HG02763 (cell line): ENCODE data around the gene OGFR.

ENCODE experiments used
- ATAC-seq: cut with Tn5 transposase; IDR thresholded peaks from one replicate; pipeline ENCODE4 v1.9.1; 2021; ENCODE audit warnings: mild to moderate bottlenecking, moderate library complexity; ENCODE audit not compliant: unreplicated experiment

OGFR gene, protein sequence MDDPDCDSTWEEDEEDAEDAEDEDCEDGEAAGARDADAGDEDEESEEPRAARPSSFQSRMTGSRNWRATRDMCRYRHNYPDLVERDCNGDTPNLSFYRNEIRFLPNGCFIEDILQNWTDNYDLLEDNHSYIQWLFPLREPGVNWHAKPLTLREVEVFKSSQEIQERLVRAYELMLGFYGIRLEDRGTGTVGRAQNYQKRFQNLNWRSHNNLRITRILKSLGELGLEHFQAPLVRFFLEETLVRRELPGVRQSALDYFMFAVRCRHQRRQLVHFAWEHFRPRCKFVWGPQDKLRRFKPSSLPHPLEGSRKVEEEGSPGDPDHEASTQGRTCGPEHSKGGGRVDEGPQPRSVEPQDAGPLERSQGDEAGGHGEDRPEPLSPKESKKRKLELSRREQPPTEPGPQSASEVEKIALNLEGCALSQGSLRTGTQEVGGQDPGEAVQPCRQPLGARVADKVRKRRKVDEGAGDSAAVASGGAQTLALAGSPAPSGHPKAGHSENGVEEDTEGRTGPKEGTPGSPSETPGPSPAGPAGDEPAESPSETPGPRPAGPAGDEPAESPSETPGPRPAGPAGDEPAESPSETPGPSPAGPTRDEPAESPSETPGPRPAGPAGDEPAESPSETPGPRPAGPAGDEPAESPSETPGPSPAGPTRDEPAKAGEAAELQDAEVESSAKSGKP

DNA sequence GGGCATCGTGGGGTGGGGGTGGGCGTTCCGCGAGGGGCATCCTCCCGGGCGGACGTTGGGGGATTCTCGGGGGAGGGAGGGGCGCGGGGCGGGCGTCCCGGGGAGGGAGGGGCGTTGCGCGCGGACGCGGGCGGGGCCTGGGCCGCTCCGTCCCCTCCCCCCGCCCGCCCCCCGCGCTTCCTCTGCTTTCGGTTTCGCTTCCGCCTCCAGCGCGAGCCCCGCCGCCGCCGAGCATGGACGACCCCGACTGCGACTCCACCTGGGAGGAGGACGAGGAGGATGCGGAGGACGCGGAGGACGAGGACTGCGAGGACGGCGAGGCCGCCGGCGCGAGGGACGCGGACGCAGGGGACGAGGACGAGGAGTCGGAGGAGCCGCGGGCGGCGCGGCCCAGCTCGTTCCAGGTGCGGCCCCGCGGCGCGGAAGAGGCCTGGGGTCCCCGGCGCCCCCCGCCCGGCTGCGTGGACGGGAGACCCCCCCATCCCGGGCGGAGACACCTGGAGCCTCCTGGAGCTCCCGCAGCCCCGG is at the start of gene OGFR:
Gene OGFR (plus strand): TSS at position 209 of the 528 bp plus-strand sequence. CDS start 25 bp downstream, at position 234.
- peak; percentile 37 for ATAC-seq

DNA sequence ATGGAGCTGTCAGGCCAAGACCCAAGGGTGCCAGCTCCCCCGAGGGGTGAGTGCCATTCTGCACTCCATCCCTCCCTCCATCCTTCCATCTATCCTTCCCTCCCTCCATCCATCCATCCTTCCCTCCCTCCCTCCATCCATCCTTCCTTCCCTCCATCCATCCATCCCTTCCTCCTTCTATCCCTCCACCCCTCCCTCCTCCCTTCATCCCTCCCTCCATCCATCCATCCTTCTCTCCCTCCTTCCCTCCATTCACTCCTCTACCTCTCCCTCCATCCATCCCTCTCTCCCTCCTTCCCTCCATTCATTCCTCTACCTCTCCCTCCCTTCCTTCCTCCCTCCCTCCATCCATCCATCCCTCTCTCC is 49.7 kb upstream of the OGFR start:
- no peak for ATAC-seq

DNA sequence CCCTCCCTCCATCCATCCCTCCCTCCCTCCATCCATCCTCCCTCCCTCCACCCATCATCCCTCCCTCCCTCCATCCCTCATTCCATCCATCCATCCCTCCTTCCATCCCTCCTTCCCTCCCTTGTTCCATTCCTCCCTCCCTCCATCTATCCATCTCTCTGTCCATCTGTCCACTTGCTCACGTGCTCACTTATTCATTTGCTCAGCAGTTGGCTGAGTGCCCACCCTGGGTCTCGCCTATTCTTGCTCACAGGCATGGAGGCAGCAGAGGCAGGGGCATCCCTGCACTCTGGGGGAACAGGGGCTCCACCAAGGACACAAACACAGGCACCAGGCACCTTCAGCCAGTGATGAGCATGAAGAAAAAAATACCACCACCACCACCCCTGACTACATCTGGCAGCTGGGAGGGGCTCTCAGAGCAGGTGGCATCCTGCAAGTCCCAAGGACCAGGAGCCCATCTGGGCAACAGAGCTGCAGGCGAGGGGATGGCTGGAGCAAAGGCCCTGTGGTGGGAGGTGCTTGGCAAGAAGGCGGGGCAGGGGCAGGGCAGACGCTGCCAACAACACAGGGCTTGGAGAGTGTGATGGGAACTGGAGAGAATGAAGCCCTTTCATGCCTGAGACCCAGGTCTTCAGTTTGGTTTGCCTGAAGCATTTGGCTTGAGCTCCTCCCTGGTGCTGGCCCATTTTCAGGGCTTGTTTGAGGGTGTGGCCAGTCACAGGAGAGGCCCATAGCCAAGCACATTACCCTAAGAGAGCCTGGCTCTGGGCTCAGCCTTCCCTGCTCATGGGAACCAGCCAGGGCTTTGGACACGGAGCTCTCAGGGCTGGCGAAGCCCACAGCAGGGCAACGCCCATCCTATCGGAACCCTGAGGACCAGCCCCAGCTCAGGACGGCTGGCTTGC is 48.6 kb upstream of the OGFR start:
- no peak for ATAC-seq

DNA sequence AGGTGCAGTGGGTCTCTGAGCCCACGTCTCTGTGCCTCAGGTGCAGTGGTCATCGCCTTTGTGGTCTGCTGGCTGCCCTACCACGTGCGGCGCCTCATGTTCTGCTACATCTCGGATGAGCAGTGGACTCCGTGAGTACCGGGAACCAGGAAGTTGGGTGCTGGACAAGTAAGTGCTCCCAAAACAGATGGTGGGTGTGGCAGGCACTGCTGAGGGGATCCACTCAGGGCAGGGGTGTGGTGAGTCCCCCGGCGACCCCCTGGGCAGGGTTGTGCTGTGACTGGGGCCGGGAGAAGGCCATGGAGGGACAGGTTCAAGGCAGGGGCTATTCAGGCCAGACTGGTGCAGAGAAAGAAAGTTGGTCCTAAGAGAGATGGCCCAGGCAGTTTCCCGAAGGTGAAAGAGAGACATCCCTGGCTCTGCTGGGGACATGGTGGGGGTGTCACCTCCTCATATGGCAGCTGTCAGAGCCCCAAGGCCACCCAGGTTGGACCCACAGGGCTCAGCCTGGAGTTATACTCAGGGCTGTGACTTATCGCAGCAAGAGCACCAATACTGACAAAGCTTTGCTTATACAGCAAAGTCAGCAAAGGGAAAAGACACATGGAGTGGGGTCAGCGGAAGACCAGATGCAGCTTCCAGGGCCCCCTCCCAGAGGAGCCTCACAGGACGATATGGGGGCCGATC is 46.3 kb upstream of the OGFR start:
- ATAC-seq, result no peak

DNA sequence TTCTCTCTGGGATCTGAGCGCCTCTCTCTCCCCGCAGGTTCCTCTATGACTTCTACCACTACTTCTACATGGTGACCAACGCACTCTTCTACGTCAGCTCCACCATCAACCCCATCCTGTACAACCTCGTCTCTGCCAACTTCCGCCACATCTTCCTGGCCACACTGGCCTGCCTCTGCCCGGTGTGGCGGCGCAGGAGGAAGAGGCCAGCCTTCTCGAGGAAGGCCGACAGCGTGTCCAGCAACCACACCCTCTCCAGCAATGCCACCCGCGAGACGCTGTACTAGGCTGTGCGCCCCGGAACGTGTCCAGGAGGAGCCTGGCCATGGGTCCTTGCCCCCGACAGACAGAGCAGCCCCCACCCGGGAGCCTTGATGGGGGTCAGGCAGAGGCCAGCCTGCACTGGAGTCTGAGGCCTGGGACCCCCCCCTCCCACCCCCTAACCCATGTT is 44.6 kb upstream of the OGFR start:
- ATAC-seq, result no peak

DNA sequence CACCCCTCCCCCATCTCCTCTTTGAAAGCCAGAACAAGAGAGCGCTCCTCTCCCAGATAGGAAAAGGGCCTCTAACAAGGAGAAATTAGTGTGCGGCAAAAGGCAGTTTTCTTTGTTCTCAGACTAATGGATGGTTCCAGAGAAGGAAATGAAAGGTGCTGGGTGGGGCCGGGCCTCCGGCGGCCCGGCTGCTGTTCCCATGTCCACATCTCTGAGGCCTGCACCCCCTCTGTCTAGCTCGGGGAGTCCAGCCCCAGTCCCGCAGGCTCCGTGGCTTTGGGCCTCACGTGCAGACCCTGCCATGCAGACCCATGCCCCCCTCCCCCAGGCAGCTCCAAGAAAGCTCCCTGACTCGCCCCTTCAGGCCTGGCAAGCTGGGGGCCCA is 44.2 kb upstream of the OGFR start:
- ATAC-seq, result no peak

DNA sequence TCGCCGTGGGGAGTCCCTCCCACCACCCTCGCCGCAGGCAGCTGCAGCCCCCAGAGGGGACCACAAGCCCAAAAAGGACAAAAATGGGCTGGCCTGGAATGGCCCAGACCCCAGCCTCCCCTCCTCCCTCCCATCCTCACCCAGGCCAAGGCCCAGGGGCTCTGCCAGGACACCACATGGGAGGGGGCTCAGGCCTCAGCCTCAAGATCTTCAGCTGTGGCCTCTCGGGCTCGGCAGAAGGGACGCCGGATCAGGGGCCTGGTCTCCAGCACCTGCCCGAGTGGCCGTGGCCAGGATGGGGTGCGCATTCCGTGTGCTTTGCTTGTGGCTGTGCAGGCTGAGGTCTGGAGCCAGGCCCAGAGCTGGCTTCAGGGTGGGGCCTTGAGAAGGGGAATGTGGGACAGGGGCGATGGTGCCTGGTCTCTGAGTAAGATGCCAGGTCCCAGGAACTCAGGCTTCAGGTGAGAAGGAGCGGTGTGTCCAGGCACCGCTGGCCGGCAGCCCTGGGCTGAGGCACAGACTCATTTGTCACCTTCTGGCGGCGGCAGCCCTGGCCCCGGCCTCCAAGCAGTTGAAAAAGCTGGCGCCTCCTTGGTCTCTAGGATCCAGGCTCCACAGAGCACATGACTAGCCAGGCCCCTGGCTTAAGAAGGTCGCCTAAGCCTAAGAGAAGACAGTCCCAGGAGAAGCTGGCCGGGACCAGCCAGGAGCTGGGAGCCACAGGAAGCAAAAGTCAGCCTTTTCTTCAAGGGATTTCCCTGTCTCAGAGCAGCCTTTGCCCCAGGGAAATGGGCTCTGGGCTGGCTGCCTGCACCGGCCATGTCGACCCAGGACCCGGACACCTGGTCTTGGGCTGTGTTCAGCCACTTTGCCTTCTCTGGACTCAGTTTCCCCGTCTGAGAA is 43.5 kb upstream of the OGFR start:
- no peak for ATAC-seq

DNA sequence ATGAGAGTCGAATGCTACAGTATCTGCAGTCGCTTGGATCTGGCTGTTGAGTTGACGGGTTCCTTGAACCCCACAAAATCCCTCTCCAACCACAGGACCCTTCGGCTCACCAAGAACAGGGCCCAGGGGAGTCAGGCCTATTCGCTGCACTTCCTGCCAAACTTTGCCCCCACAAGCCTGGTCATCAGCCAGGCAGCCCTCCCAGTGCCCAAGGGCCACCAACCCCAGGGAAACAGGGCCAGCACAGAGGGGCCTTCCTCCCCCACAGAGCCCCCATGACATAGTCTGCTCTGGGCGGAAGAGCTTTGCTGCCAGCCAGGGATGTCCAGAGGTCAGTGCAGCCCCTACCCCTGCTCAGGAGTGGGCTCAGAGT is 42.9 kb upstream of the OGFR start:
- ATAC-seq, result no peak

DNA sequence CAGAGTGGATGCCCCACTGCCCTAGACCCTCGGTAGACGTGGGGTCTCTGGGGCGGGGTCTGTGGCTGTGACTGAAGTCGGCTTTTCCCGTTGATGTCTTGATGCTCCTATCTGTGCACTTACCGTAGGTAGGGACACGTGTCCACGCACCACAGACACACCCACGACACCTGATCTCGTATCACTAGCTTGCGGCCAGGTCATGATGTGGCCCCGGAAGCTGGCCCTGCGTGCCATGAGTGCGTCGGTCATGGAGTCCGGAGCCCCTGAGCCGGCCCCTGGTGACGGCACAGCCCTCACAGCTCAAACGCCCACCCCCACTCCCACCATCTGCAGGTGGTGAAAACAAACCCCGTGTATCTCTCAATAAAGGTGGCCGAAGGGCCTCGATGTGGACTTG is 42.3 kb upstream of the OGFR start:
- ATAC-seq, result no peak

DNA sequence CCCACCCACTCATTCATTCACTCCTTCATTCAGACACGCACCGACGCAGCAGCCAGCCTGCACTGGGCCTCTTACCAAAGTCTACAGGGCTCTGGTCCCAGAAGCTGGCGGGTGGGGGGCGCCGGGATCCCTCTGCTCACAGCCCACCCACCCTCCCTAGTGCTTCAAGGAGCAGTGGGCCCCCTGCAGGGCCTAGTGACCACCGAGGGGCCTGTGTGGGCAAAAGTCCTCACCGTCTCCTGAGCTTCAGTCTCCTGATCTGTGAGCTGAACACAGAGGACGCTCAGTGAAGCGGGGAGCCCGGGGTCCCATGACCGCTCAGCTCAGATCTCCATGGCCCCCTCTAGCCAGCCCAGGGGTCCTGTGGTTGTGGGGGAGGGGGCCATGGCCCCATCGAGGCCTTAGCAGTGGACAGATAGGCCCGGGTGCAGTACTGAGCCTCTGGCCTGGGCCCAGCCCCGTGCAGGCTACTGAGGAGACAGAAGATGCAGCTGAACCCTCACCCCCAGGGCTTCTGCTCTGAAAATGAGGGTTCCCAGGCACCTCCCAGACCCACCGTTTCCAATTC is 41.8 kb upstream of the OGFR start:
- ATAC-seq, result no peak

DNA sequence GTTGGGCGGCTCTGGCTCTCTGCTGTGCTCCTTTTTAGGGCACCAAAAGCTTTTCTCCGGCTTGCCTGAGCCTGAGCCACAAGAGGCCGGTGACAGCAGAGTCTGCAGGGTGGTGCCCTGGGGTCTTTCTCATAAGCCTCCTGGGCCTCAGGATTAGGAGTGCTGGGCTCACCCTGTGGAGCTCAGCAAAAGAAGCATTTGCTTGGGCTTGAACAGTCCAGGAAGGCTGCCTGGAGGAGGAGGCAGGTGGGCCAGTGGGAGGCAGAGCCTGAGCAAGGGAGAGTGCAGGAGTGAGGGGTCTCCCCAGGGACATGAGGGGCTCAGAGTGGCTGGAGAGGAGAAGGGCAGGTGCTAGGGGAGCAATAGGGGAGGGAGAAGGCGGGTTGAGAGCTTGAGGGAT is 41.2 kb upstream of the OGFR start:
- ATAC-seq, result no peak

DNA sequence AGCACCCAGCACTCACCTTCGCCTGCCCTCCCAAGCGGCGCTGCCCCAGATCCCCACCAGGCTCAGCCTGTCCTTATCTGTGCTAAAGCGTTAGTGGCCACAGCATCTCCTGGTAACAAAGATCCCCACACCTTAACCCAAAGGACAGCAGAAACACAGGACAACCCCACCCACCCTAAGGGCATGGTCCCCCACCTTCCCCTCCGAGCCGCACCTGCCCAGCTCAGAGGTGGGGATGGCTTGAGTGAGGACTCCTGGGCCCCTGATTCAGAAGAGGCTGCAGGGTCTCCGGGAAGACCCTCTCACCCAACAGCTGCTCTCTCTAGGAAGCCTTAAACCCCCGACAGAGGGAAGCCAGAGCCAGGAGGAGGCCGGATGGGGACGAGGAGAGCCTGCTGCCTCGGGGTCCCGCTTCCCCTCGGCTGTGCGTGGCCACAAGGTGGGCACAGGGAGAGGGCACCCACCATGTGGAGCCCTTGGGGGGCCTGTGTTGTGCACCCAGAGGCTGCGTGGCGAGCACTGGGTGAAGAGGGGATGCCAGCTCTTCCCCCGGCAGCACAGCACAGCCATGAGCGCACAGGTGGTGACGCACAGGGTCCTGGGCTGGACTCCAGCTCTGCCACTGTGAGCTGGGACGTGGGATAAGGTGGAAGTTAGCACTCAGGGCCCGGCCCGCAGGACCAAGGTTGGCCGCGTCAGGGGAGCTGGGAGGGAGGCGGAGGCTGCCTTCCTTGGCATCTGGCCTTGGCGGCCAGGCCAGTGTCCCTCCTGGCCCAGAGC is 40.3 kb upstream of the OGFR start:
- no peak for ATAC-seq

DNA sequence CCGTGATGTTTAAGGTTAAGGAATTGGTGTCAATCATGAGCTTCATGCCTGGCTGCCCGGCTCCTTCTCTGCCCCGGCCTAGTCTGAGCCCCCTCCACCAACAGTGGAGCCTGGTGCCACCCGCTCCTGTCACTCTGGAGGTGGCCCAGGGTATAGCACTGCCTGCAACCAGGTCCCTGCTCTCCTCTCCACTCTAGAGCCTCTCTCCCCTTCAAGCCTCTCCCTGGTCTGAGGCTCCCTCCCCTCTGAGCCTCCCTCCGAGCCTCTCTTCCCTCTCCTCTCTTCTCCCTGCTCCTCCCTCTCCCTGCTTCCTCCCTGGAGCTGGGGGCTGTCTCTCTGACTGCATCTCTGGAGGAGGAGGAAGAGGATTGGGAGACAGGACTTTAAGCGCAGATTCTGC is 39.6 kb upstream of the OGFR start:
- no peak for ATAC-seq

DNA sequence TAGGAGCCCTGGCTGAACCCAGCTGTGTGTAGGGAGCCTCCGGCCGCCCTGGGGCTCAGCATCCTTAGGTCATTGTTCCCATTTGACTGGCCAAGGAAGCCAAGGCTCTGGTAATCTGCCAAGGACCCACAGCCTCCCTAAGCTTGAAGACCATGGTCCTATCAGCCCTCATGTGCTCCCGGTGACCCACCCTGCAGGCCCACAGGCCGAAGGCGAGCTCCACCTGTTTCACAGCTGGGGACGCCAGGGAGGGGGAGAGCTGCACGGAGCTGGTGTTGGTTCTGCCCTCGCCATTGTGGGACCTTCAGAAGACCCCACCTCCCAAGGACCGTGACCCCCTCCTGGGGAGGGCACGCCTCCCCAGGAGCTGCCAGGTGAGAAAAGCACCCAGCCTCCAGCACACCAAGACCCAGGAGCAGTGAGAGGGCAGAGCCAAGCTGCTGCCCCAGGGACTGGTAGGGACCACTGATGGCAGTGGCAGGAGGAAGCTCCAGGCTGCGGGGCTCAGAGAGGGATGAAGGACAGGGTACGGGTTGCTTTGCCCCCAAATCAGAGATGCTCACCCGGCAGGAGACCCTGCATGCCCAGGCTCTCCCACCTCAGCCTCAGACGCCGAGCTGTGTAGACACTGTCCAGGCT is 39.1 kb upstream of the OGFR start:
- no peak for ATAC-seq

DNA sequence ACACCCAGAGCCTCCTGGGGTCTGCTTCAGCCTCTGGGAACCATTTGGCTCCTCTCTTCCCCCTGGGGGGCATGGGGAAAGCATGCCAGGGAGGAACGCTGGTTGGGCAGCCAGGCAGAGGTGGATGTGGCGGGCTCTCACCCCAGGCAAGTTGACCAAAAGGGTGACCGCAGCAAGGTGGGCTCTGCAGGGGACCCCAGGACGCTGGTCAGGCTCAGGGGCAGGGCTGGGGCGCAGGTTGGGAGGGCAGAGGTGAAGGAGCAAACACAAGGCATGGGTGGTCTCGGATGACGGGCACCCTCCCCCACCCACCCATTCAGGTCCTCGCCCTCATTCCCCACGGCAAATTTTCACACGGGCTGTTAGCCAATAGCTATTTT is 38.6 kb upstream of the OGFR start:
- ATAC-seq, result no peak

DNA sequence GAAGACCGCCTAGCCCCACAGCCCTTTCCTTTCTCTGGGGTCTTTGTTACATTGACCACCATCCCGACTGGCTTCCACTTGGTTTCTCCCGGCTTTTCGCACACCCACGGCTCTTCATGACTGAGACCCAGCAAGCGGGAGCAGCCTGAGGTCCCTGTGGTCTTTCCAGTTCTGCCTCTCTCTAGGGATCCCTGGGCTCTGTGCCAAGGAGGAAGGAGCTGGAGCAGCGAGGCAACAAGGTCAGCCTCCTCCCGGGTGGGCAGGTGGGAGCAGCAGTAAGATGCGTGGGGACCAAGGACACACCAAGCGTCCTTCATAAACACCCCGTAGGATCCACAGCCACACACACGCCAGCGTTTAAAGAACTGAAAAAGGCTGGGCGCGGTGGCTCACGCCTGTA is 37.9 kb upstream of the OGFR start:
- no peak for ATAC-seq

DNA sequence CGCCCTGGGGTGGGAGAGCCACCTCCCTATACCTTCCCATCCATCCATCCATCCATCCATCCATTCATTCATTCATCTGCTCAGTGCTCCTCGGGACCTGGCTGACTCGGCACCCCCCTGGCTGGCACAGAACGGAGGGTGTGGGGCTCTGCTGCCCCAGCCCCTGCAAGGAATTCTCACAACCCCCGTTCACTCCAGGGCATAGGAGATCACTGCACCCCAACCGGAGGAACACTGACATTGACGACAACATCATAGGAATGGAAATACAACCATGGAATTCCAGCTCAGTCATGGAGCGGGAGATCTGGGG is 36.4 kb upstream of the OGFR start:
- ATAC-seq, result no peak

DNA sequence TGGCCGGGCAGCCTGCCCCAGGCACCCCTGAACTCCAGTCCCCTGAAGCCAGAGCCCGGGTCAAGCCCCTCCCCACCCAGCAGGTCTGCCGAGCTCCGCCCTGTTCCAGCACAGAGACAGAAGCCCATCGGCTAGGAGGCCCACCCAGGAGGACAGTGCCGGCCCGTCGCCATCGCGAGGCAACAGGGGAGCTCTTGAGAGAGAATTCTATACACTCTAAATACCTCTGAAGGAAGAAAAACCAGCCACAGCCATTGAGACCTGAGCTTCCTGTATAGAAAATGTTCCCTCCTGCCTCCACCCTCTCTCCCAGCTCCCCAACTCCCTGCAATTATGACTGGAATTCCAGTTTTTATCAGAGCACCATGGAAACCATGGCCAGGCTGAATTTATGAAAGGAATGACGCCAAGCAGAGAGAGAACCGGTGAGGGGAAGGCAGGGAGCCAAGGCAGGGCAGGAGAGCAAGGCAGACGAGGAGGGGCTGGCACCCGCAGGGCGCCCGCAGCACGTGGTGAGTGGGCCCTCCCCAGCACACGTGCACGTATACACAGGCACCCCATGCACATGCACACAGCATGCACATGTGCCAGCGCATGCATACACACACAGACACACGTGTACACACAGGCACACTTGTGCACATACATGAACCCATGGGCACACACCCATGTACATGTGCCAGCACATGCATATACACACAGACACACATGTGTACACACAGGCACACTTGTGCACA is 35.9 kb upstream of the OGFR start:
- ATAC-seq, result no peak
